ENCODE data around the gene RAD1. TPM values are rescaled to one million over a fixed set of nuclear protein-coding genes. Genes with fewer than 3 reads are reported as not detected.

The RAD1 gene
- total RNA-seq (2014; rRNA removed; shearing (Covaris generic)) (26.3 and 42.9 TPM in 2 replicates), polyA plus RNA-seq (2016; fragmentation: Nextera tagmentation; extraction: Ambion mirVana) (53.6 and 56.4 TPM in 2 replicates)

GRCh38 chr5:34915139-34915855, at the start of gene RAD1, which contains the start of gene BRIX1:
Gene RAD1, minus strand, starts transcription at chr5:34915504. Its CDS starts 612 bp downstream, at chr5:34914892.
Gene BRIX1, plus strand, starts transcription at chr5:34915711. Its CDS starts 28 bp downstream, at chr5:34915739.
- Histone ChIP-seq H2AFZ (peak within 1 kb of the TSS; percentile 93), H3K4me3 (peak within 1 kb of the TSS; percentile 93), H3K9me3 (ENCODE audit: low read depth) (no peaks in the 10 kb centered on the region), H3K9ac (peak within 1 kb of the TSS; percentile 90), H3F3A (ENCODE audit: insufficient read depth) (peaks cover 24% of the 10 kb centered on the region), H3K36me3 (ENCODE audit: low read depth) (peaks cover 28% of the 10 kb centered on the region), H4K20me1 (ENCODE audit: insufficient read depth) (no peaks in the 10 kb centered on the region), H3K27me3 (replicated peaks; ENCODE audit: insufficient read depth) (no peaks in the 10 kb centered on the region), H3K27ac (peak within 1 kb of the TSS; percentile 63), H3K79me2 (ENCODE audit: insufficient read depth) (peaks cover 94% of the 10 kb centered on the region), H3K9me2 (ENCODE audit: insufficient read depth) (no peaks in the 10 kb centered on the region), H3K4me2 (ENCODE audit: unreplicated experiment) (peak within 1 kb of the TSS; percentile 95), H3K4me1 (ENCODE audit: insufficient read depth) (peaks cover 39% of the 10 kb centered on the region)
- DNase-seq = peak; percentile 99
- TF ChIP-seq EZH2 (IDR thresholded peaks at IDR 0.05; ENCODE audit: insufficient read depth, poor library complexity, severe bottlenecking) (no peak), EZH2phosphoT487 (IDR thresholded peaks at IDR 0.05; ENCODE audit: insufficient read depth, low read depth) (no peak)
- 1 to 2% methylated on average over 64 to 67 of the region's 67 CpGs for WGBS, 2 experiments (ENCODE audit: low coverage in 1 of 2, low lambda C conversion rate in 2 of 2, missing lambda C conversion rate in 2 of 2)
- in situ Hi-C loops (cut with MboI) = no loop called here

DNA sequence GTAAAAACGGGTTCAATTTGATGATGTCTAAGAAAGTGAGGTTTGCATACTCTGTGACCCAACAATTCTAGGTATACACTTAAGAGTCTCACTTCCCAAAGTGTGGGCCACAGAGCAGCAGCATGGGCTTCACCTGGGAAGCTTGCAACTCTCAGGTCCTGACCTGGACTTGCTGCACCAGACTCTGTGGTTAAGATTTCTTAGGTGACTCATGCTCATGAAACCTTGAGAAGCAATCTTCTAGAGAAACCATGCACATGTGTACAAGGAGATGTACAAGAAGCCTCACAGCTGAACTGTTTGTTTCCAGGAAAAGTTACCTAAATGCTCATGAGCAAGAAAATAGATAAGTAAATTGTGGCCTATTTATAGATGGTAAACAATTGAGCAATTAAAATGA, 44.0 kb upstream of the RAD1 start:
- no peaks in the 10 kb centered on the region for H3K79me2 ChIP-seq (ENCODE audit: insufficient read depth)
- 93 to 97% methylated on average over 1 of the region's 1 CpG for WGBS, 2 experiments (ENCODE audit: low coverage in 1 of 2, low lambda C conversion rate in 2 of 2, missing lambda C conversion rate in 2 of 2)
- no peak overlapping the region for H2AFZ ChIP-seq
- peaks cover 21% of the 10 kb centered on the region for H3K4me1 ChIP-seq (ENCODE audit: insufficient read depth)
- in situ Hi-C loops (cut with MboI) = no loop called here
- H3K36me3 ChIP-seq (ENCODE audit: low read depth) = peaks cover 12% of the 10 kb centered on the region
- no peaks in the 10 kb centered on the region for H3K9me3 ChIP-seq (ENCODE audit: low read depth)
- H3K27ac ChIP-seq = no peak overlapping the region
- H3K27me3 ChIP-seq (replicated peaks; ENCODE audit: insufficient read depth) = no peaks in the 10 kb centered on the region
- no peak overlapping the region for H3K4me3 ChIP-seq
- no peaks in the 10 kb centered on the region for H3K9me2 ChIP-seq (ENCODE audit: insufficient read depth)
- no peaks in the 10 kb centered on the region for H4K20me1 ChIP-seq (ENCODE audit: insufficient read depth)
- peaks cover 30% of the 10 kb centered on the region for H3F3A ChIP-seq (ENCODE audit: insufficient read depth)
- peak; percentile 63 for DNase-seq
- no peak overlapping the region for H3K4me2 ChIP-seq (ENCODE audit: unreplicated experiment)
- TF ChIP-seq EZH2phosphoT487 (IDR thresholded peaks at IDR 0.05; ENCODE audit: insufficient read depth, low read depth) (no peak), EZH2 (IDR thresholded peaks at IDR 0.05; ENCODE audit: insufficient read depth, poor library complexity, severe bottlenecking) (no peak)
- H3K9ac ChIP-seq = no peak overlapping the region

DNA sequence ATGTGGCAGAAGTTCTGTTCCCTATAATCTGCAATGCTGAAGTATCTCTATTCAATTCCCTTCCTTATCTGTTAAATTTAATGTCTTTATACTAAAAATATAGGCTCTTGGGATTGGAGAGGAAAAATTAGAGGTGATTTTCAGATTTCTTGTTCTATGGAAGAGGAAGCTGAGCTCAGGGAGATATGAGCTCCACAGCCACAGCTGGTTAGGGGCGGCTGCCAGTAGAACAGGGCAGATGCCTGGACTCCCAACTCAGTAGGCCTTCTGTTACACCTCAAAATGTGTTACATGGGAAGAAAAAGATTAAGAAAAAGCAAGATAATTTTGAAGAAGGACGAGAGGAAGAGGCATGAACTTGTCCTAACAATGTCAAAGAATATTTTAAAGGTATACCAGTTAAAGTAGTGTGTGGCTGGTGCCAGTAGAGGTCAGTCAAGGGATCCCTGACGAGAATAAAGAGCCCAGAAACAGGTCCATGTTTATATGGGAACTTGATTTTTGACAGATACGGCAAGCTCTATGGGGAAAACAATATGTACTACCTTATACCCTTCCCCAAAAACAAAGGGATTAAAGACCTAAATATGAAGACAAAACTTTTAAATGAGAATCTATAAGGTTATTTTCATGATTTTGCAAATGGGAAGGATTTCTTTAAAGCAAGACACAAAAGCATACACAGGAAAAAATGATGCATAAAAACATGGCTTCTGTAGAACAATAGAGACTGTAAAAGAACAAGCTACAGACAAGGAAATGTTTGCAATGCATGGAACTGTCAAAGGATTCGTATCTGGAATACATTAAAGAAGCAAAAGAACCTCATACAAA, 42.8 kb upstream of the RAD1 start:
- H3K9ac ChIP-seq = peak overlapping the region; percentile 4; the same call in 1 of the 2 replicates
- peaks cover 21% of the 10 kb centered on the region for H3K4me1 ChIP-seq (ENCODE audit: insufficient read depth)
- no peak overlapping the region for H2AFZ ChIP-seq
- H3K9me2 ChIP-seq (ENCODE audit: insufficient read depth) = no peaks in the 10 kb centered on the region
- in situ Hi-C loops (cut with MboI) = no loop called here
- H3K79me2 ChIP-seq (ENCODE audit: insufficient read depth) = no peaks in the 10 kb centered on the region
- H3K4me3 ChIP-seq = no peak overlapping the region
- H4K20me1 ChIP-seq (ENCODE audit: insufficient read depth) = no peaks in the 10 kb centered on the region
- peak overlapping the region; percentile 31 for H3K27ac ChIP-seq
- TF ChIP-seq EZH2 (IDR thresholded peaks at IDR 0.05; ENCODE audit: insufficient read depth, poor library complexity, severe bottlenecking) = no peak
- 32 to 39% methylated on average over 5 of the region's 5 CpGs for WGBS, 2 experiments (ENCODE audit: low coverage in 1 of 2, low lambda C conversion rate in 2 of 2, missing lambda C conversion rate in 2 of 2)
- H3F3A ChIP-seq (ENCODE audit: insufficient read depth) = peaks cover 30% of the 10 kb centered on the region
- H3K4me2 ChIP-seq (ENCODE audit: unreplicated experiment) = no peak overlapping the region
- no peaks in the 10 kb centered on the region for H3K9me3 ChIP-seq (ENCODE audit: low read depth)
- no peaks in the 10 kb centered on the region for H3K27me3 ChIP-seq (replicated peaks; ENCODE audit: insufficient read depth)
- DNase-seq = peak; percentile 68
- H3K36me3 ChIP-seq (ENCODE audit: low read depth) = peaks cover 23% of the 10 kb centered on the region

- Histone ChIP-seq H3K9me3 (ENCODE audit: low read depth) (no peaks in the 10 kb centered on the region), H3K9me2 (ENCODE audit: insufficient read depth) (no peaks in the 10 kb centered on the region), H3F3A (ENCODE audit: insufficient read depth) (peaks cover 30% of the 10 kb centered on the region), H2AFZ (no peak overlapping the region), H3K4me1 (ENCODE audit: insufficient read depth) (peaks cover 21% of the 10 kb centered on the region), H4K20me1 (ENCODE audit: insufficient read depth) (no peaks in the 10 kb centered on the region), H3K36me3 (ENCODE audit: low read depth) (peaks cover 23% of the 10 kb centered on the region), H3K27ac (peak overlapping the region; percentile 31), H3K4me3 (no peak overlapping the region), H3K9ac (peak overlapping the region; percentile 4; the same call in 1 of the 2 replicates), H3K79me2 (ENCODE audit: insufficient read depth) (no peaks in the 10 kb centered on the region), H3K27me3 (replicated peaks; ENCODE audit: insufficient read depth) (no peaks in the 10 kb centered on the region), H3K4me2 (ENCODE audit: unreplicated experiment) (no peak overlapping the region)
- WGBS, 2 experiments (ENCODE audit: low coverage in 1 of 2, low lambda C conversion rate in 2 of 2, missing lambda C conversion rate in 2 of 2) = 92 to 96% methylated on average over 1 of the region's 1 CpG
- DNase-seq = peak; percentile 22
- TF ChIP-seq EZH2 (IDR thresholded peaks at IDR 0.05; ENCODE audit: insufficient read depth, poor library complexity, severe bottlenecking) = no peak
- TF ChIP-seq EZH2phosphoT487 (IDR thresholded peaks at IDR 0.05; ENCODE audit: insufficient read depth, low read depth) = no peak
- in situ Hi-C loops (cut with MboI) = no loop called here
Observed at GRCh38 chr5:34957321-34957720, 42.0 kb upstream of the RAD1 start.
